Islet precursor cell (in vitro differentiated cells): ENCODE data around the gene PIGW.

Source experiments
- DNase-seq: peaks from one replicate; pipeline ENCODE4 v3.0.0-alpha.2; 2018

The PIGW gene

GRCh38 chr17:36509272-36509985 is 25.4 kb upstream of the PIGW start:
- peak; percentile 38 for DNase-seq

- peak; percentile 53 for DNase-seq
Observed at GRCh38 chr17:36510636-36511035, 24.2 kb upstream of the PIGW start.

GRCh38 chr17:36511216-36511615 is 23.6 kb upstream of the PIGW start:
- no peak for DNase-seq

GRCh38 chr17:36512641-36513040 is 22.1 kb upstream of the PIGW start:
- peak; percentile 47 for DNase-seq

GRCh38 chr17:36514856-36515255 is 19.9 kb upstream of the PIGW start:
- DNase-seq = peak; percentile 45

GRCh38 chr17:36515837-36516236 is 18.9 kb upstream of the PIGW start:
- no peak for DNase-seq

- DNase-seq = peak; percentile 14
Observed at GRCh38 chr17:36523113-36523512, 11.7 kb upstream of the PIGW start.

- DNase-seq = no peak
Observed at GRCh38 chr17:36524428-36524876, 10.3 kb upstream of the PIGW start.

GRCh38 chr17:36525113-36525512 is 9.7 kb upstream of the PIGW start:
- peak; percentile 52 for DNase-seq

GRCh38 chr17:36525888-36526287 is 8.9 kb upstream of the PIGW start:
- DNase-seq = no peak

GRCh38 chr17:36527621-36528250 is 7.1 kb upstream of the PIGW start:
- DNase-seq = peak; percentile 53

GRCh38 chr17:36529121-36529520 is 5.7 kb upstream of the PIGW start:
- DNase-seq = peak; percentile 57

- DNase-seq = peak; percentile 69
Observed at GRCh38 chr17:36532435-36532975, 2.3 kb upstream of the PIGW start.

GRCh38 chr17:36533935-36534839 is 600 bp upstream of the PIGW start:
- peak; percentile 90 for DNase-seq

- no peak for DNase-seq
Observed at GRCh38 chr17:36535669-36536081, 888 bp downstream of the PIGW start.

GRCh38 chr17:36540696-36541095 is 5.9 kb downstream of the PIGW start:
- no peak for DNase-seq

GRCh38 chr17:36542755-36543154 is 8.0 kb downstream of the PIGW start:
- DNase-seq = no peak

- DNase-seq = peak; percentile 84
Observed at GRCh38 chr17:36544044-36544306, 9.2 kb downstream of the PIGW start.

GRCh38 chr17:36544307-36545076 is 9.7 kb downstream of the PIGW start, which contains the start of gene GGNBP2:
GGNBP2 (plus strand) TSS chr17:36544919; CDS start chr17:36545725, 806 bp downstream.
- DNase-seq = peak; percentile 98

- DNase-seq = no peak
Observed at GRCh38 chr17:36545077-36545464, 10.3 kb downstream of the PIGW start.

- DNase-seq = peak; percentile 100
Observed at GRCh38 chr17:36545465-36546417, 11.0 kb downstream of the PIGW start.
